ENCODE data around the gene CIB1.
"Not testable (repeated sequence)": the region's sequence is repeated elsewhere in the genome, so short reads cannot be mapped to it uniquely, and the experiment has no call there.

The CIB1 gene

GRCh38 chr15:90233387-90234095 is at the start of gene CIB1:
CIB1 (minus strand) TSS chr15:90233941; CDS start chr15:90233885, 56 bp downstream.
- DNase-seq (ENCODE audit: low spot score): peak; percentile 45

GRCh38 chr15:90281637-90282036 is 47.9 kb upstream of the CIB1 start:
- DNase-seq (ENCODE audit: low spot score): not testable (repeated sequence)

DNA sequence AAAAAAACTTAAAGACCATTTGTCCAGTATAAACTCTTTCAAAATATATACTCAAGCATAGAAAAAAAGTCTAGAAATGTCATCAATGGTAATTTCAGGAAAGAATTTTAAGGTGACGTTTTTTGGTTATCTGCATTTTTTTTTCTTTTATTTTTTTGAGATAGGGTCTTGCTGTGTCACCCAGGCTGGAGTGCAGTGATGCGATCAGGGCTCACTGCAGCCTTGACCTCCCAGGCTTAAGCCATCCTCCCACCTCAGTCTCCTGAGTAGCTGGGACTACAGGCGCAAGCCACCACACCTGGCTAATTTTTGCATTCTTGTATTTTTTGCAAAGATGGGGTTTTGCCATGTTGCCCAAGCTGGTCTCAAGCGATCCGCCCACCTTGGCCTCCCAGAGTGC is 47.0 kb upstream of the CIB1 start:
- DNase-seq (ENCODE audit: low spot score): not testable (repeated sequence)

DNA sequence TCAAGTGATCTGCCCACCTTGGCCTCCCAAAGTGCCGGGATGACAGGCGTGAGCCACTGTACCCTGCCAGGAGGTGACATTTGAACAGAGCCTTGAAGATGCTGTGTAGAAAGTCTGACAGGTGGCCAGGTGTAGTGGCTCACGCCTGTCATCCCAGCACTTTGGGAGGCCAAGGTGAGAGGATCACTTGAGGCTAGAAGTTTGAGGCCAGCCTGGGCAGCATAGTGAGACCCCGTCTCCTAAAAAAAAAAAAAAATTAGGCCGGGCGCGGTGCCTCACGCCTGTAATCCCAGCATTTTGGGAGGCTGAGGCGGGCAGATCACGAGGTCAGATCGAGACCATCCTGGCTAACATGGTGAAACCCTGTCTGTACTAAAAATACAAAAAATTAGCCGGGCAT is 44.7 kb upstream of the CIB1 start:
- not testable (repeated sequence) for DNase-seq (ENCODE audit: low spot score)

DNA sequence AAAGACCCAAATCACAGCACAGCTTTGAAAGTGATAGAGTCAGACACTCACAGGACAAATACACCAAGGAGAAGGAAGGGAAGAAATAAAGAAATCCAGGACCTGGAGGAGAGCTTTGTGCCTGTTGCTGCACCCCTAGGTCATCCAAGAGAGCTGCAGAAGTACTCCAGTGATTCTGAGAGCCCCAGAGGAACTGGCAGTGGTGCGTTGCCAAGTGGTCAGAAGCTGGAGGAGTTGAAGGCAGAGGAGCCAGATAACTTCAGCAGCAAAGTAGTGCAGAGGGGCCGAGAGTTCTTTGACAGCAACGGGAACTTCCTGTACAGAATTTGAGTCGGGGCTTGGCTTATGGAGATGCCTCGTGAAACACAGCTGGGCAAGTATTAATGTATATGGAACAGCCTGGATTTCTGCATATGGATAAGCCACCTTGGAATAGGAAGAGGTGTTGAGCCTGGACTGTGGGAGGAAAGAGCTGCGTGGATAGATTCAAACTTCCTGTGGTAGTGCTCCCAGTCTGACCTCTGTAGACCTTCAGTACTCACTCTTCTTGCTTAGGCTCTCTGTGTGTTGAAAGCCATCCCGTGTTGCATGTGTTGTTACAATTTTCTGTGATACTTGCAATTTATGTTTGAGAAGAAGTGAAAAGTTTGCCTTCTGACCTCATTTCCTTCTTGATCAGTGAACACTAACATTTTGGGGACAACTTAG is 37.9 kb upstream of the CIB1 start:
- DNase-seq (ENCODE audit: low spot score): no peak

DNA sequence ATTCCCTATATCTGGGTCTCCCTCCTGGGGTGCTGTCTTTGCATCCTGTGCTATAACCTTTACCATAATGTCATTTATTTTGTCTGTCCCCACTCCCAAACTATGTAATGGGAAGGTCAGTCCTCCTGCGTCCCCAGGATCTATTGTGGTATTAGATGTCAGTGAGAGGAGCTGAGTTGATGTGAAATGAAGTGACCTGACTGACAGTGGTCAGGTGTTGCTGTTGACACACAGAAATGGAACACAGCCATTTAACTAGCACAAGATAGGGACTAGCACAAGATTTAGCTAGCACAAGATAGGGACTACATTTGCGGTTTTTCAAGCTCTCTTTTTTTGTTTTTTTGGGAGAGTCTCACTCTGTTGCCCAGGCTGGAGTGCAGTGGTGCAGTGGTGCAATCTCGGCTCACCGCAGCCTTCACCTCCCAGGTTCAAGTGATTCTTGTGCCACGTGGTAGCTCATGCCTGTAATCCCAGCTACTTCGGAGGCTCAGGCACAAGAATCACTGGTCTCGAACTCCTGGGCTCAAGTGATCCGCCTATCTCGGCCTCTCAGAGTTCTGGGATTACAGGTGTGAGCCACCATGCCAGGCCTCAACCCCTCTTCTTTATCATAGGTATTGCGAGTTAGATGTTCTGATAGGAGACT is 36.9 kb upstream of the CIB1 start:
- no peak for DNase-seq (ENCODE audit: low spot score)

DNA sequence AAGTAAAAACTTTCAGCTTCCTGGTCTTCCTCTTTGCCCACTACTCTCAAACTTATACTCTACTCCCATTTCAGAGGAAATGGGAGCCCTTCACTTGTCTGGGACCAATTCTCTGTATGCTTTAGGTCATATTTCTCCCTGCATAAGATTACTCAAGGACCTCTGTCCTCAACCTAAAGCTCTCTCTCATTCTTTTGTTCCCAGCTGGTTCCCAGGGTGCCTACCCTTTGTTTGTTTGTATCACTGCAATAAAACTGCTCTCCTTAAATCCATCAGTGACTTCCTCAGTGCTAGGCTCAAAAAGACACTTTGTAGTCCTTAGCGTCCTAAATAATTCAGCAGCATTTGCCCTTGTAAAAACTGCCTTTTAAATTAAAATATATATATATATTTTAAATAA is 34.7 kb upstream of the CIB1 start:
- no peak for DNase-seq (ENCODE audit: low spot score)

DNA sequence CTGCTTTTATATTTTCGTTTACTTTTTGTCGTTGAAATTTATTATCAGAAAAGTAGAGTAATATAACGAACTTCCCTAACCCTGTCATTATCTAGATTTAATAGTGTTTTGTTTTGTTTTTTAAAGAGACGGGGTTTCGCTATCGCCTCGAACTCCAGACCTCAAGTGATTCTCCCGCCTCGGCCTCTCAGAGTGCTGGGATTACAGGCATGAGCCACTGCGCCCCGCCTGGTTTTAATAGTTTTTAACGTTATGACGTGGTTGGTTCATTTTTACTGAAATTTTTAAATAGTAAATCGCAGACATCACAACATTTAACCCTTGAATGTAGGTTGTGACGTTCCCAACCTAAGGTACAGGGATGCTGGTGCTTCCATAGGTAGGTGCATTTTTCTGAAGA is 32.7 kb upstream of the CIB1 start:
- DNase-seq (ENCODE audit: low spot score): no peak

DNA sequence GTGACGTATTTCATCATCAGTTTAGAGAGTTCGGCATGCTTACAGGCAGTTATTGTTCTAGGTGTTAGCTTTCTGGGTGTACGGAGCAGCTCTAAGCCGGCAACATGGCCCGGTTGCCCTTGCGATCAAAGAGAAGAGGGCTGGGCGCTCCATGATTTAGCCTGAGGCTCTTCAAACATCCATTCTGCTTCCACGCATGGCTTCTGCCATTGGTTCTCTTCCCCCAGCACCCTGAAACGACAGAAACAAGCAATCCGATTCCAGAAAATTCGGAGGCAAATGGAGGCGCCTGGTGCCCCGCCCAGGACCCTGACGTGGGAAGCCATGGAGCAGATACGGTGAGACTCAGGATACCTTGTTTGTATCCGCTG is 32.3 kb upstream of the CIB1 start:
- peak; percentile 31 for DNase-seq (ENCODE audit: low spot score)

DNA sequence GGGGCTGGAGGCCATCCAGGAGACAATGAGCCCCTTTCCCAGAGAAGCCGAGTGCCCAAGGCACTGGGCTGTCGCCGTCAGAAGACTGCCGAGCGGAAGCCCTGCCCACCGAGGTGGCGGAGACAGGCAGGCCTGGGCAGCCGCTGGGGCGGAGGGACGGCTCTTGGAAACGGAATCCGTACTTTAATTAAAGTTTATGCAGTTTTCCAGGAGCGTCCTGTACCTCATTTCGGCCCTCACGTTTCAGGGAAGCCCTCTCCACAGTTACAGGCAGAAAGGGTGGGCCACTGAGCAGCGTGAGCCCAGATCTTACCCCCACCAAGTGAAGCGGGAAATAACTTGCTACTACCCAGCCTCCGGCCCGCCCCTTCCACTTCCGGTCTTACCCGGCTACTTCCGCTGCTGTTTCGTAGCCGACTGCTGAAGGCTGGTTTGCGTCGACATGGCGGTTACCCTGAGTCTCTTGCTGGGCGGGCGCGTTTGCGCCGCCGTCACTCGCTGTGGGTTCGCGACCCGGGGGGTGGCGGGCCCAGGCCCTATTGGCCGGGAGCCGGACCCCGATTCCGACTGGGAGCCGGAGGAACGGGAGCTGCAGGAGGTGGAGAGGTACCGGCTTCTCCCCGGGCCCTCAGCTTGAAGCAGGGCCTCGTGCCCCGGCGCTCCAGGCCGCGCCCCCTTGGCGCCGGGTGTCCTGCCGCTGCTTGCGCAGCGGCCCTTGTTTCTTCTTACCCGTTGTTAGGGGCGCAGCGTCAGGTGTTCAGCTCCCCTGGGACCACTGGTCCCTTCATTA is 31.7 kb upstream of the CIB1 start, which contains the start of gene NGRN:
TSS of gene NGRN (plus strand) at position 402 of the 790 bp plus-strand sequence. CDS start at position 443, 41 bp downstream.
- DNase-seq (ENCODE audit: low spot score): peak; percentile 86

GRCh38 chr15:90264671-90265070 is 30.9 kb upstream of the CIB1 start:
- DNase-seq (ENCODE audit: low spot score): no peak

DNA sequence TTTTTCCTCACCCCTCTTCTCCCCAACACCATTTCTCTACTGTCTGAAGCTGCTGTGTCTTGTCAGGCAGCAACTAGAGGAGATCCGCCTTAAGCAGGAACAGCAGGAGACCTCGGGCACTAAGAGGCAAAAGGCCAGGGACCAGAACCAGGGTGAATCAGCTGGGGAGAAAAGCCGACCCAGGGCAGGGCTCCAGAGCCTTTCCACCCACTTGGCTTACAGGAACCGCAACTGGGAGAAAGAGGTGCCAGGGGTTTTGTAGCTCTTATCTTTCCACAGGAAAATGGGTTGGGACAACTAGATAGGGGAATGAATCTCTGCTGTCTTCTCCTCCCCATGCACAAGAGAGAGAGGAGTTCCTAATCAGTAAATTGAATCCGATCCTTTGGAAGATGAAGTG is 28.7 kb upstream of the CIB1 start:
- DNase-seq (ENCODE audit: low spot score): no peak

DNA sequence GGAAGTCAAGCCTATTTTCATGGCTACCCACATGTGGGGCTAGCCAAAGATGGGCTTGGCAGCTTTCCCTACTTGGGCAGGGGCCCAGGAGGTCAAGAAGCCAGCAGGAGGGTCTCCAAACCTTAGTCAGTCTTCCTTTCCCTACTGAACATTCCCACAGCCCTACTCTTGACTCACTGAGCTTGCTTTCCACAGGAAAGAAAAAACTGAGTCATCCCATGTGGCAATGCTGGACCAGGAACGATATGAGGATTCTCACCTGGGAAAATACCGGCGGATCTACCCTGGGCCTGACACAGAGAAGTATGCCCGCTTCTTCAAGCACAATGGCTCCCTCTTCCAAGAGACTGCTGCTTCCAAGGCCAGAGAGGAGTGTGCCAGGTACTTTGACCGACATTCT is 28.1 kb upstream of the CIB1 start:
- DNase-seq (ENCODE audit: low spot score): no peak

DNA sequence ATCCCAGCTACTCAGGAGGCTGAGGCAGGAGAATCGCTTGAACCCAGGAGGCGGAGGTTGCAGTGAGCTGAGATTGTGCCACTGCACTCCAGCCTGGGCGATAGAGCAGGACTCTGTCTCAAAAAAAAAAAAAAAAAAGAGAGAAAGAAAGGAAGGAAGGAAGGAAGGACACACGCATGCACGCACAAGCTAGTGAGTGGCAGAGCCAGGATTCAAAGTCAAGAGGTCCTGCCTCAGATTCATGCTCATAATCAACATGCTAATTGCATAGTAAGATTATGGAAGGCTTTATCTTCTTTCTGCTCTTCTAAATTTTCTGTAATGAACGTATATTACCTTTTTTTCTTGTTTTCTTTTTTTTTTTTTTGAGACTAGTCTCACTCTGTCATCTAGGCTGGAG is 27.0 kb upstream of the CIB1 start:
- not testable (repeated sequence) for DNase-seq (ENCODE audit: low spot score)

GRCh38 chr15:90259524-90259923 is 25.8 kb upstream of the CIB1 start:
- DNase-seq (ENCODE audit: low spot score): no peak

DNA sequence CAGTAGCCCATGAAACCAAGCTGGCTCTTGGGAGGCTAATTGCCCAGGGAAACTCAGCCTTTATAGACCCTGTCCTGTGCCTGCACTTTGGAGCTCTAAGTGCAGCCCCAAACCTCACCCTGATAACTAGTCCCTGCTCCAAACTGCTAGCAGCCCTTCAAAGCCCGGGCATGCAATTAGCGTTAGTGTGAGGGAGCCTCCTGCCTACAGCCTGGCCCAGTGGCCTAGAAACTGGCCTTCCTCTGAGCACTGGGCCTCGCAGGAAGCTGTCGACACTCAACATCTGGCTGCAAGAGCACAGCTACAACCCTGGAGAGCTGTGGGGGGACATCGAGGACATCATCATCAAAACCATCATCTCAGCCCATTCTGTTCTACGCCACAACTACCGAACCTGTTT is 24.0 kb upstream of the CIB1 start:
- DNase-seq (ENCODE audit: low spot score): no peak

- DNase-seq (ENCODE audit: low spot score): peak; percentile 92
Observed at GRCh38 chr15:90249203-90249863, 15.6 kb upstream of the CIB1 start, which contains the start of gene TTLL13. TTLL13 (plus strand) TSS chr15:90249556; CDS start chr15:90250631, 1,075 bp downstream.

- DNase-seq (ENCODE audit: low spot score): no peak
Observed at GRCh38 chr15:90248789-90249202, 15.1 kb upstream of the CIB1 start.

GRCh38 chr15:90243943-90244639 is 10.3 kb upstream of the CIB1 start:
- DNase-seq (ENCODE audit: low spot score): no peak

DNA sequence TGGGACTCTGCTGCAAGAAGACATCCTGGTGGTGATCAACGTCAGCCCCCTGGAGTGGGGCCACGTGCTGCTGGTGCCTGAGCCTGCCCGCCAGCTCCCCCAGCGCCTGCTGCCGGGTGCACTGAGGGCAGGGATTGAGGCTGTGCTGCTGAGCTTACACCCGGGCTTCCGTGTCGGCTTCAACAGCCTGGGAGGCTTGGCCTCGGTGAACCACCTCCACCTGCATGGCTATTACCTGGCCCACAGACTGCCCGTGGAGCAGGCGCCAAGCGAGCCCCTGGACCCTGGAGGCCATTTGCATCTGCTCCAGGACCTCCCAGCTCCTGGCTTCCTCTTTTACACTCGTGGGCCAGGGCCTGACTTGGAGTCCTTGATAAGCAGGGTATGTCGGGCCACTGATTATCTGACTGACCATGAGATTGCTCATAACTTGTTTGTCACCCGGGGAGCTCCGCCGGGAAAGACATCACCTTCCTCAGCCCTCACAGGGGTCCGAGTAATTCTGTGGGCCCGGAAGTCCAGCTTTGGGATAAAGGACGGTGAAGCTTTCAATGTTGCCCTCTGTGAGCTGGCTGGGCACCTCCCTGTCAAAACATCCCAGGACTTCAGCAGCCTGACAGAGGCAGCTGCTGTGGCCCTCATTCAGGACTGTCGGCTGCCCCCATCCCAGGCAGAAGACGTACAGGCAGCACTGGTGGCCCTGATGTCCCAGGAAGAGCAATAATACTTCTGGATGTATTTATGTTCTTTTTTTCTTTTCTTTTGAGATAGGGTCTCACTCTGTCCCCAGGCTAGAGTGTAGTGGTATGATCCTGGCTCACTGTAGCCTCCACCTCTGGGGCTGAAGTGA is 7.8 kb upstream of the CIB1 start:
- DNase-seq (ENCODE audit: low spot score): no peak
